ENCODE data around the gene SEMA3A.

DNA sequence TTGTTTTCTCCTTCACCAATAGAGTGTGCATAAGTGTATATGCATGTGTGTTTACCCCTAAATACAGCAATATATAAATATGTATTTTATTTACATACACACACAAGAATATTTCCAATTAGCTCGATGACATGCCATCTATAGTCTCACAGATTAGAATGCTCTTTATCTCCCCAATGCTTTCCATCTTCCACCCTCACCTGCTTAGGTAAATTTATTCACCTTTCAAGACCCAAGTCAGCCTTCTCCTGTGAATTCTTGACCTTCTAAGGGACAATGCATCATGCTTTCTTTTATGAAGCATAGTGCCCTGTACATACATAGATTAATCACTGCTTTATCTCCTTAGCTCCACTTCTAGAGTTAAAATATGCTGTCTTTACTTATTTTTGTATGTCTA is 49.7 kb downstream of the SEMA3A start:
- TF ChIP-seq EZH2phosphoT487 (IDR thresholded peaks at IDR 0.05; ENCODE audit: insufficient read depth, low read depth) = no peak
- no peak for TF ChIP-seq EZH2 (IDR thresholded peaks at IDR 0.05; ENCODE audit: insufficient read depth, poor library complexity, severe bottlenecking)

All from GM23248 (cell line).